Measurements from ENCODE around the gene HHIP. TPM values are rescaled to one million over a fixed set of nuclear protein-coding genes. Genes with fewer than 3 reads are reported as not detected.

Gene HHIP
- total RNA-seq, 1 experiment from 2014 or later: 0.32 TPM

DNA sequence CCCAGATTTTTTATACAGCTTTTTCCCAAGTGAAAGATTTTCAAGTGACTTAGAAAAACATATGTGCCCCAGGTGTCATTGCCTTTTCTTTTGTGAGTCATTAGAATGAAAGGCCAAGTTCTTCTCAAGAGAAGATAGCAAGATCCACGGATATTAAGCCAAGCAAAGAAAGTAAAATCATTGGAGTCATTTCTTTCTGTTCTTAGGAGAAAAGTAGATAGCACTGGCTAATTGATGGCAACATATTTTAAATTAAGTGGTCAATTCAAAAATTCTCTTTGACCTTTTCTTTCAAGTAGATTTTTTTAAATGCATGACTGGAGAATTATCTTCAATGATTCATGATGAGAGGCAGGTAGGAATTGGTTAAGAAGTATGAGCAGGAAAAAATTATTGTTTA is 94.4 kb downstream of the HHIP start:
- no peak for DNase-seq
- CTCF ChIA-PET: no interaction called here
- no peak overlapping the region for H3K27ac Mint-ChIP-seq (ENCODE audit: unreplicated experiment)
- no peaks in the 10 kb centered on the region for H3K27me3 Mint-ChIP-seq (ENCODE audit: insufficient read depth, unreplicated experiment)
- H3K27me3 ChIP-seq (replicated peaks; ENCODE audit: control insufficient read depth, insufficient read depth, low read length): no peaks in the 10 kb centered on the region
- no TSS peak for BruUV-seq (replicated peaks)
- no peaks in the 10 kb centered on the region for H3K4me1 Mint-ChIP-seq (ENCODE audit: low read depth, unreplicated experiment)
- intact Hi-C loops (cut with micrococcal nuclease; ENCODE audit: unreplicated experiment): no loop called here
- POLR2A ChIA-PET: no interaction called here
- H3K4me3 Mint-ChIP-seq (ENCODE audit: unreplicated experiment): no peak overlapping the region
- no peak overlapping the region for H3K4me3 ChIP-seq (ENCODE audit: low read depth, low read length)
- H3K4me1 ChIP-seq: no peaks in the 10 kb centered on the region
- no peaks in the 10 kb centered on the region for H3K9me3 Mint-ChIP-seq (ENCODE audit: unreplicated experiment)
- H3K36me3 ChIP-seq (ENCODE audit: control insufficient read depth, insufficient read depth, low read length): no peaks in the 10 kb centered on the region
- H3K9me3 ChIP-seq: no peaks in the 10 kb centered on the region
- TF ChIP-seq, protein P1, sequence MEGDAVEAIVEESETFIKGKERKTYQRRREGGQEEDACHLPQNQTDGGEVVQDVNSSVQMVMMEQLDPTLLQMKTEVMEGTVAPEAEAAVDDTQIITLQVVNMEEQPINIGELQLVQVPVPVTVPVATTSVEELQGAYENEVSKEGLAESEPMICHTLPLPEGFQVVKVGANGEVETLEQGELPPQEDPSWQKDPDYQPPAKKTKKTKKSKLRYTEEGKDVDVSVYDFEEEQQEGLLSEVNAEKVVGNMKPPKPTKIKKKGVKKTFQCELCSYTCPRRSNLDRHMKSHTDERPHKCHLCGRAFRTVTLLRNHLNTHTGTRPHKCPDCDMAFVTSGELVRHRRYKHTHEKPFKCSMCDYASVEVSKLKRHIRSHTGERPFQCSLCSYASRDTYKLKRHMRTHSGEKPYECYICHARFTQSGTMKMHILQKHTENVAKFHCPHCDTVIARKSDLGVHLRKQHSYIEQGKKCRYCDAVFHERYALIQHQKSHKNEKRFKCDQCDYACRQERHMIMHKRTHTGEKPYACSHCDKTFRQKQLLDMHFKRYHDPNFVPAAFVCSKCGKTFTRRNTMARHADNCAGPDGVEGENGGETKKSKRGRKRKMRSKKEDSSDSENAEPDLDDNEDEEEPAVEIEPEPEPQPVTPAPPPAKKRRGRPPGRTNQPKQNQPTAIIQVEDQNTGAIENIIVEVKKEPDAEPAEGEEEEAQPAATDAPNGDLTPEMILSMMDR (IDR thresholded peaks at IDR 0.05; ENCODE audit: insufficient read depth in 1 of 2, low read depth in 1 of 2, low read length in 1 of 2, severe bottlenecking in 1 of 2, unreplicated experiment in 1 of 2): no peak
- H3K36me3 Mint-ChIP-seq (ENCODE audit: insufficient read depth, unreplicated experiment): no peaks in the 10 kb centered on the region

DNA sequence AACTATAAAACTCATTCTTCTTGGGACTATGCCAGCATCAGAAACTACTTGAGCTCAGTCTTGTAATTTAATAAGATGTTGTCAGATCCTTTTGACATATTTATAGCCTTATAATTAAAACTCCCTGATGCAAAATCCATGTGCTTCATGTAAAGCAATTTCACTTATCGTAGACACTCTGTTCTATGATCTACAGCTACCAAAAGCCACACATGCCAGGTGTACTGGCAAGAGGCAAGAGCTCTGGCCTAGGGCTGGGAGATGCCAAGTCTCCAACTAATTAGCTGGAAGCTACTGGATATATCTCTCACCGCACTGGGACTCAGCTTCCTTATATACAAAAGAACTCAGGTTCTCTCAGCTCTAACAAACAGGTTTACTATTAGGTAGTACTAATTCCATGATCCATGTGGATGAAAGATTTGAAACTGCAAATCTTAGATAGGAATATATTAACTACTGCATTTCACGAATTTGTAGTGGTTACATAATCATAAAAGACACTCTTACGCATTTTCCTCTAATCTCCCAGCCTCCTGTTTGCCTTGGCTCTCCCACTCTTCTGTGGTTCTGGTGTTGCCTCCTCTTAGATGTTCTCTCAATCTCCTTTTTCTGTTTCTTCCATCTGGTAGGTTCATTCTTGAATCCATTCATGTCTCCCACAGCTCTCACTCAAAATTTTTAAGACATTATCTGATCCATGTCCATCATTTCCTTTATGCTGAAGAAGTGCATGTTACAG is 103.0 kb downstream of the HHIP start:
- Mint-ChIP-seq H3K4me1 (ENCODE audit: low read depth, unreplicated experiment) (no peaks in the 10 kb centered on the region), H3K27me3 (ENCODE audit: insufficient read depth, unreplicated experiment) (no peaks in the 10 kb centered on the region), H3K4me3 (ENCODE audit: unreplicated experiment) (no peak overlapping the region), H3K36me3 (ENCODE audit: insufficient read depth, unreplicated experiment) (no peaks in the 10 kb centered on the region), H3K27ac (ENCODE audit: unreplicated experiment) (no peak overlapping the region), H3K9me3 (ENCODE audit: unreplicated experiment) (no peaks in the 10 kb centered on the region)
- H3K27me3 ChIP-seq (replicated peaks; ENCODE audit: control insufficient read depth, insufficient read depth, low read length): no peaks in the 10 kb centered on the region
- CTCF ChIA-PET: no interaction called here
- POLR2A ChIA-PET: no interaction called here
- no peaks in the 10 kb centered on the region for H3K4me1 ChIP-seq
- no TSS peak for BruUV-seq (replicated peaks)
- TF ChIP-seq, protein P1 (IDR thresholded peaks at IDR 0.05; ENCODE audit: insufficient read depth in 1 of 2, low read depth in 1 of 2, low read length in 1 of 2, severe bottlenecking in 1 of 2, unreplicated experiment in 1 of 2): no peak
- H3K9me3 ChIP-seq: no peaks in the 10 kb centered on the region
- no peak overlapping the region for H3K4me3 ChIP-seq (ENCODE audit: low read depth, low read length)
- intact Hi-C loops (cut with micrococcal nuclease; ENCODE audit: unreplicated experiment): no loop called here
- H3K36me3 ChIP-seq (ENCODE audit: control insufficient read depth, insufficient read depth, low read length): no peaks in the 10 kb centered on the region
- DNase-seq: no peak

DNA sequence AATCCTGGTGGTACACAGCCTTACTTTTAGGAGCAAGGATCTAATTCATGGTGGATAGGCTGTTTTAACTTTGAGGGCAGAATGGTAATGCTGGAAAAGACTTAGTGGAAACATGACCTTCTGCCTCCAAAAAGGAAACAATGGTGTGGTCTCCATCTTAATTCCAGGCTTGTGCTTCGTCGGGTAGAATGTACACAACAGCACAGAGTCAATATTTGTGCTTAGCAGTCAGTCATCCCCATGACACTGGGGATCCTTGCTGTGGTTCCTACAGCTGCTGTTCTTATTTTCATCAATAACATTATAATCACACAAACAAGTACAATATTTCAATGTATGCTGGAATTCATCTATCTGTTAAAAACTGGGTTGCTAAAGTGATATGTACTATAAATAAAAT is 104.4 kb downstream of the HHIP start:
- TF ChIP-seq, protein P1 (IDR thresholded peaks at IDR 0.05; ENCODE audit: insufficient read depth in 1 of 2, low read depth in 1 of 2, low read length in 1 of 2, severe bottlenecking in 1 of 2, unreplicated experiment in 1 of 2): no peak
- no peak overlapping the region for H3K27ac Mint-ChIP-seq (ENCODE audit: unreplicated experiment)
- no TSS peak for BruUV-seq (replicated peaks)
- Histone ChIP-seq H3K36me3 (ENCODE audit: control insufficient read depth, insufficient read depth, low read length) (no peaks in the 10 kb centered on the region), H3K9me3 (no peaks in the 10 kb centered on the region), H3K4me3 (ENCODE audit: low read depth, low read length) (no peak overlapping the region), H3K27me3 (replicated peaks; ENCODE audit: control insufficient read depth, insufficient read depth, low read length) (no peaks in the 10 kb centered on the region), H3K4me1 (no peaks in the 10 kb centered on the region)
- no peaks in the 10 kb centered on the region for H3K4me1 Mint-ChIP-seq (ENCODE audit: low read depth, unreplicated experiment)
- H3K9me3 Mint-ChIP-seq (ENCODE audit: unreplicated experiment): no peaks in the 10 kb centered on the region
- DNase-seq: no peak
- ChIA-PET CTCF (no interaction called here), POLR2A (no interaction called here)
- no peaks in the 10 kb centered on the region for H3K27me3 Mint-ChIP-seq (ENCODE audit: insufficient read depth, unreplicated experiment)
- H3K36me3 Mint-ChIP-seq (ENCODE audit: insufficient read depth, unreplicated experiment): no peaks in the 10 kb centered on the region
- H3K4me3 Mint-ChIP-seq (ENCODE audit: unreplicated experiment): no peak overlapping the region
- intact Hi-C loops (cut with micrococcal nuclease; ENCODE audit: unreplicated experiment): no loop called here
